Adrenal gland (tissue), 5 donors: ENCODE measurements around the gene TMEM14A.

Experiments
- POLR2A ChIP-seq, 2 donors: fragments of 450-650 bp; IDR thresholded peaks; one replicate each; pipeline ENCODE4 v1.6.1; 2017; ENCODE audit warnings: antibody characterized with exemption in 2 of 2, mild to moderate bottlenecking in 2 of 2, moderate library complexity in 1 of 2
- TF ChIP-seq, protein P1 (sequence below), 6 experiments: fragments of 450-650 bp in 4 of 6; fragments of 200-600 bp in 2 of 6; sonication (generic) in 1 of 6; IDR thresholded peaks; 1 replicate in 5 of 6; 2 replicates in 1 of 6; pipeline versions ENCODE4 v1.5.1 to v1.8.0; 2016 to 2021; ENCODE audit warnings: antibody characterized with exemption in 6 of 6, mild to moderate bottlenecking in 2 of 6, moderate library complexity in 1 of 6
- donor health status: DM: no; HTN: no; CAD: no.

- no peak for TF ChIP-seq POLR2A (IDR thresholded peaks at IDR 0.05)
- TF ChIP-seq, protein P1, sequence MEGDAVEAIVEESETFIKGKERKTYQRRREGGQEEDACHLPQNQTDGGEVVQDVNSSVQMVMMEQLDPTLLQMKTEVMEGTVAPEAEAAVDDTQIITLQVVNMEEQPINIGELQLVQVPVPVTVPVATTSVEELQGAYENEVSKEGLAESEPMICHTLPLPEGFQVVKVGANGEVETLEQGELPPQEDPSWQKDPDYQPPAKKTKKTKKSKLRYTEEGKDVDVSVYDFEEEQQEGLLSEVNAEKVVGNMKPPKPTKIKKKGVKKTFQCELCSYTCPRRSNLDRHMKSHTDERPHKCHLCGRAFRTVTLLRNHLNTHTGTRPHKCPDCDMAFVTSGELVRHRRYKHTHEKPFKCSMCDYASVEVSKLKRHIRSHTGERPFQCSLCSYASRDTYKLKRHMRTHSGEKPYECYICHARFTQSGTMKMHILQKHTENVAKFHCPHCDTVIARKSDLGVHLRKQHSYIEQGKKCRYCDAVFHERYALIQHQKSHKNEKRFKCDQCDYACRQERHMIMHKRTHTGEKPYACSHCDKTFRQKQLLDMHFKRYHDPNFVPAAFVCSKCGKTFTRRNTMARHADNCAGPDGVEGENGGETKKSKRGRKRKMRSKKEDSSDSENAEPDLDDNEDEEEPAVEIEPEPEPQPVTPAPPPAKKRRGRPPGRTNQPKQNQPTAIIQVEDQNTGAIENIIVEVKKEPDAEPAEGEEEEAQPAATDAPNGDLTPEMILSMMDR (IDR thresholded peaks at IDR 0.05), result no peak
Measured at GRCh38 chr6:52636830-52637229, 34.1 kb upstream of the TMEM14A start.
